Endothelial cell of umbilical vein (primary cell): Measurements from ENCODE around the gene SLC25A44. TPM values are rescaled to one million over a fixed set of nuclear protein-coding genes. Genes with fewer than 3 reads are reported as not detected.
"Not testable (repeated sequence)": the region's sequence is repeated elsewhere in the genome, so short reads cannot be mapped to it uniquely, and the experiment has no call there.

ENCODE experiments used
- BruUV-seq: library from RNA; stranded (reverse); fragments of 400-500 nt; replicated peaks from 2 replicates; lab custom pipeline; 2021; lab: Mats Ljungman, UMichigan
- CTCF ChIA-PET: fragments of 300-600, 350-600 bp; sonication (Branson Sonifier 250); formaldehyde crosslinking; loops from one replicate; lab custom pipeline; 2021; ENCODE audit warnings: antibody characterized with exemption, inconsistent platforms; lab: Charles Lee
- POLR2A ChIA-PET: fragments of 300-600, 350-600 bp; sonication (Branson Sonifier 250); formaldehyde crosslinking; loops from one replicate; lab custom pipeline; 2021; ENCODE audit warnings: antibody characterized with exemption, inconsistent platforms; lab: Charles Lee
- DNase-seq: peaks from one replicate; pipeline ENCODE4 v3.0.0-alpha.2; 2011; ENCODE audit warnings: low read depth, low spot score
- FAIRE-seq: peaks from 2 replicates; lab custom pipeline; 2011; peaks lifted over from hg19 to GRCh38; lab: Jason Lieb, UNC
- H2AFZ ChIP-seq: 2 replicates; pipeline ENCODE4 v1.6.0; 2012; ENCODE audit warnings: low read depth, low read length, control low read depth, inconsistent platforms
- H3K27ac ChIP-seq: 2 replicates; pipeline ENCODE4 v1.5.1; 2011; ENCODE audit warnings: low read depth, mild to moderate bottlenecking, control low read depth, low read length, moderate library complexity; ENCODE audit not compliant: insufficient read depth
- H3K27me3 ChIP-seq, 2 experiments: 2 replicates each; pipeline versions ENCODE4 v1.6.0 to v1.6.1; 2011; ENCODE audit warnings: low read length in 2 of 2, mixed read lengths in 1 of 2; ENCODE audit not compliant: control insufficient read depth in 2 of 2, insufficient read depth in 2 of 2
- H3K36me3 ChIP-seq, 2 experiments: 2 replicates in 1 of 2; 3 replicates in 1 of 2; pipeline ENCODE4 v1.5.1; 2011; ENCODE audit warnings: low read length in 2 of 2, mild to moderate bottlenecking in 1 of 2, moderate library complexity in 1 of 2; ENCODE audit not compliant: control insufficient read depth in 2 of 2, insufficient read depth in 2 of 2; ENCODE audit errors: extremely low read depth in 1 of 2
- H3K4me1 ChIP-seq: 3 replicates; pipeline ENCODE4 v1.5.1; 2011; ENCODE audit warnings: mild to moderate bottlenecking, low read length; ENCODE audit not compliant: control insufficient read depth, insufficient read depth; ENCODE audit errors: extremely low read depth
- H3K4me2 ChIP-seq: 2 replicates; pipeline ENCODE4 v1.6.1; 2011; ENCODE audit warnings: low read length, control low read depth, mixed read lengths; ENCODE audit not compliant: insufficient read depth
- H3K4me3 ChIP-seq, 3 experiments: fragments of 200-600 bp in 1 of 3; sonication (generic), shearing (Covaris generic) in 1 of 3; replicated peaks in 1 of 3; 2 replicates each; pipeline ENCODE4 v1.5.1; 2011 to 2016; ENCODE audit warnings: control low read depth in 3 of 3, low read length in 3 of 3, mild to moderate bottlenecking in 2 of 3, inconsistent platforms in 1 of 3, low read depth in 1 of 3, moderate library complexity in 1 of 3; ENCODE audit not compliant: insufficient read depth in 1 of 3
- H3K79me2 ChIP-seq: 2 replicates; pipeline ENCODE4 v1.6.0; 2012; ENCODE audit warnings: low read length, inconsistent platforms; ENCODE audit not compliant: control insufficient read depth, insufficient read depth
- H3K9ac ChIP-seq: replicated peaks from 2 replicates; pipeline ENCODE3; 2011; ENCODE audit warnings: low read length, control low read depth; ENCODE audit not compliant: insufficient read depth; ENCODE audit errors: extremely low read depth
- H3K9me1 ChIP-seq: replicated peaks from 3 replicates; pipeline ENCODE4 v1.6.0; 2011; ENCODE audit warnings: mild to moderate bottlenecking, low read length; ENCODE audit not compliant: control insufficient read depth, insufficient read depth; ENCODE audit errors: extremely low read depth
- H3K9me3 ChIP-seq: replicated peaks from 2 replicates; pipeline ENCODE4 v1.5.1; 2012; ENCODE audit warnings: low read length, inconsistent platforms; ENCODE audit not compliant: control insufficient read depth, insufficient read depth
- H4K20me1 ChIP-seq: replicated peaks from 2 replicates; pipeline ENCODE3; 2011; ENCODE audit warnings: mild to moderate bottlenecking, low read length; ENCODE audit not compliant: control insufficient read depth, insufficient read depth; ENCODE audit errors: extremely low read depth
- CTCF ChIP-seq, 2 donors: IDR thresholded peaks; 1 replicate in 1 of 2; 2 replicates in 1 of 2; pipeline ENCODE4 v1.5.1; 2011; ENCODE audit warnings: low read length in 2 of 2, mild to moderate bottlenecking in 2 of 2, moderate library complexity in 2 of 2, control low read depth in 1 of 2, inconsistent platforms in 1 of 2, low read depth in 1 of 2; ENCODE audit not compliant: insufficient read depth in 1 of 2; ENCODE audit errors: extremely low read depth in 1 of 2
- EZH2 ChIP-seq: IDR thresholded peaks from 2 replicates; pipeline ENCODE4 v1.6.1; 2012; ENCODE audit warnings: borderline replicate concordance, low read depth, mild to moderate bottlenecking, moderate library complexity, low read length, inconsistent platforms; ENCODE audit not compliant: severe bottlenecking
- FOS ChIP-seq: IDR thresholded peaks from 2 replicates; pipeline ENCODE4 v1.6.1; 2011; ENCODE audit warnings: mild to moderate bottlenecking, low read length, moderate library complexity, borderline replicate concordance; ENCODE audit not compliant: insufficient read depth
- GATA2 ChIP-seq: IDR thresholded peaks from 2 replicates; pipeline ENCODE4 v1.7.0; 2011; ENCODE audit warnings: low read depth, mild to moderate bottlenecking, moderate library complexity, mixed read lengths, low read length; ENCODE audit not compliant: insufficient read length, insufficient read depth
- MYC ChIP-seq: IDR thresholded peaks from one replicate; pipeline ENCODE4 v1.6.1; 2011; ENCODE audit warnings: mild to moderate bottlenecking, low read depth, low read length
- POLR2A ChIP-seq: IDR thresholded peaks from 2 replicates; pipeline ENCODE4 v1.6.1; 2012; ENCODE audit warnings: low read depth, mild to moderate bottlenecking, control low read depth, low read length
- dilution Hi-C: fragments of 300-500 bp; cut with MboI; formaldehyde crosslinking; loops from one replicate; pipeline ENCODE4 v1.15.0; 2019; ENCODE audit warnings: low sequenced_read_pairs; ENCODE audit not compliant: extremely low pct_ligation_motif_present
- intact Hi-C: fragments of 100-400 bp; cut with micrococcal nuclease; formaldehyde crosslinking; loops from one replicate; pipeline ENCODE4 v1.10.0; 2022
- polyA plus RNA-seq, 4 experiments: library from polyadenylated mRNA; depleted of rRNA in 3 of 4; stranded (reverse) in 3 of 4; unstranded in 1 of 4; fragments of >200 nt; gene quantifications; 2 replicates each; pipeline versions ENCODE4 v1.2.1 to v1.2.3, GENCODE V29; 2011 to 2012; ENCODE audit warnings: missing spikeins in 1 of 4
- total RNA-seq: library from RNA; stranded (reverse); gene quantifications from 2 replicates; pipeline ENCODE4 v1.2.3, GENCODE V29; 2021

The SLC25A44 gene
- total and polyA plus RNA-seq, 2 donors (not counting 3 experiments of a cell fraction or from before 2014, with no cell fraction given) = 24.0 to 30.6 TPM

GRCh38 chr1:156214024-156214748, 20.3 kb downstream of the SLC25A44 start:
- Histone ChIP-seq H3K4me2 (peak overlapping the region; percentile 89), H3K9ac (no peak overlapping the region), H2AFZ (no peak overlapping the region), H3K9me1 (no peaks in the 10 kb centered on the region), H3K27me3 (no peaks in the 10 kb centered on the region), H3K4me3 (no peak overlapping the region), H3K4me1 (peaks cover 21% of the 10 kb centered on the region), H3K9me3 (no peaks in the 10 kb centered on the region), H3K79me2 (peaks cover 8% of the 10 kb centered on the region), H3K36me3 (peaks cover 0 to 9% of the 10 kb centered on the region in 2 experiments), H4K20me1 (no peaks in the 10 kb centered on the region), H3K27ac (no peak overlapping the region)
- dilution Hi-C loops (no loop called here), intact Hi-C loops (loop anchor here (5.0 kb wide), 1 partner anchor 112 kb away; no protein-coding TSS in a partner anchor)
- FAIRE-seq = no peak
- no peak for DNase-seq
- POLR2A ChIA-PET = interaction anchor here (1.6 kb wide), 1 partner anchor 67 kb away, joined by 3 read pairs; no protein-coding TSS in a partner anchor
- TF ChIP-seq POLR2A (no peak), GATA2 (no peak), MYC (no peak), EZH2 (no peak), FOS (no peak), CTCF (IDR thresholded peaks at IDR 0.05; ENCODE audit: extremely low read depth in 1 of 2, insufficient read depth in 1 of 2, low read depth in 1 of 2, low read length in 2 of 2) (no peak)
- BruUV-seq = no TSS peak
- CTCF ChIA-PET = interaction anchor here (3.1 to 4.6 kb wide), 2 partner anchors 10 to 67 kb away, joined by 28 to 43 read pairs; no protein-coding TSS in a partner anchor

GRCh38 chr1:156216361-156217086, 22.6 kb downstream of the SLC25A44 start:
- H3K9me3 ChIP-seq, dilution Hi-C loops, BruUV-seq, H3K9ac ChIP-seq, H3K36me3 ChIP-seq, H3K9me1 ChIP-seq, H4K20me1 ChIP-seq, H3K27me3 ChIP-seq, H3K27ac ChIP-seq, intact Hi-C loops, POLR2A ChIA-PET, DNase-seq, H3K4me3 ChIP-seq, H2AFZ ChIP-seq, H3K4me2 ChIP-seq: not testable (repeated sequence)
- H3K79me2 ChIP-seq = peaks cover 19% of the 10 kb centered on the region
- peaks cover 21% of the 10 kb centered on the region for H3K4me1 ChIP-seq
- FAIRE-seq = peak; percentile 100
- CTCF ChIA-PET = interaction anchor here (4.6 kb wide), 1 partner anchor 8 kb away, joined by 43 read pairs; no protein-coding TSS in a partner anchor
